IMR-90 (cell line): ENCODE data around the gene CDC45. TPM values are rescaled to one million over a fixed set of nuclear protein-coding genes. Genes with fewer than 3 reads are reported as not detected.

Source experiments
- ATAC-seq: fragments of 200-7000 bp; cut with Tn5 transposase; 2 replicates; pipeline ENCODE4 v1.9.1; 2020; ENCODE audit warnings: low read depth, mild to moderate bottlenecking, moderate library complexity
- BruUV-seq: library from RNA; stranded (reverse); fragments of 400-500 nt; replicated peaks from 2 replicates; lab custom pipeline; 2021; lab: Mats Ljungman, UMichigan
- CTCF ChIA-PET: fragments of 300-600 bp; formaldehyde crosslinking; extraction: SDS; loops from one replicate; lab custom pipeline; 2021; ENCODE audit warnings: antibody characterized with exemption; lab: Yijun Ruan, JAX
- POLR2A ChIA-PET: fragments of 300-600 bp; sonication (Branson Sonifier 250); formaldehyde crosslinking; loops from one replicate; lab custom pipeline; 2022; ENCODE audit warnings: antibody characterized with exemption; ENCODE audit not compliant: unreplicated experiment; lab: Charles Lee
- DNase-seq: peaks from one replicate; pipeline ENCODE4 v3.0.0; 2013
- H2AFZ ChIP-seq: replicated peaks from 2 replicates; pipeline ENCODE3; 2013; ENCODE audit warnings: low read length, mild to moderate bottlenecking; ENCODE audit not compliant: poor library complexity
- H2AK5ac ChIP-seq: 2 replicates; pipeline ENCODE4 v1.6.1; 2013; ENCODE audit warnings: low read depth, low read length, inconsistent platforms
- H2AK9ac ChIP-seq: replicated peaks from 2 replicates; pipeline ENCODE3; 2013; ENCODE audit warnings: mild to moderate bottlenecking, low read depth, low read length, moderate library complexity; ENCODE audit not compliant: poor library complexity
- H2BK120ac ChIP-seq: 2 replicates; pipeline ENCODE4 v1.6.1; 2013; ENCODE audit warnings: low read depth, low read length, inconsistent platforms
- H2BK15ac ChIP-seq: 3 replicates; pipeline ENCODE4 v1.6.1; 2013; ENCODE audit warnings: low read depth, low read length, inconsistent platforms
- H2BK20ac ChIP-seq: 2 replicates; pipeline ENCODE4 v1.6.1; 2013; ENCODE audit warnings: low read depth, mild to moderate bottlenecking, inconsistent platforms, low read length, moderate library complexity
- H2BK5ac ChIP-seq: 2 replicates; pipeline ENCODE4 v1.6.1; 2013; ENCODE audit warnings: mild to moderate bottlenecking, low read depth, low read length, inconsistent platforms; ENCODE audit not compliant: poor library complexity, severe bottlenecking
- H3K14ac ChIP-seq: replicated peaks from 2 replicates; pipeline ENCODE4 v1.6.1; 2013; ENCODE audit warnings: low read depth, low read length, inconsistent platforms
- H3K18ac ChIP-seq: 2 replicates; pipeline ENCODE4 v1.6.1; 2013; ENCODE audit warnings: low read depth, low read length, control low read depth
- H3K23ac ChIP-seq: 2 replicates; pipeline ENCODE4 v1.6.1; 2013; ENCODE audit warnings: low read depth, low read length, inconsistent platforms
- H3K27ac ChIP-seq: 2 replicates; pipeline ENCODE4 v1.5.1; 2013; ENCODE audit warnings: mild to moderate bottlenecking, control low read depth, low read length; ENCODE audit not compliant: insufficient read depth
- H3K27me3 ChIP-seq: 2 replicates; pipeline ENCODE4 v1.6.1; 2013; ENCODE audit warnings: low read length; ENCODE audit not compliant: control insufficient read depth, insufficient read depth
- H3K36me3 ChIP-seq: 2 replicates; pipeline ENCODE4 v1.6.1; 2013; ENCODE audit warnings: low read length, mixed read lengths; ENCODE audit not compliant: control insufficient read depth, insufficient read depth
- H3K4ac ChIP-seq: 2 replicates; pipeline ENCODE4 v1.6.1; 2013; ENCODE audit warnings: low read depth, low read length, inconsistent platforms
- H3K4me1 ChIP-seq: 2 replicates; pipeline ENCODE4 v1.6.1; 2013; ENCODE audit warnings: low read length, mixed read lengths; ENCODE audit not compliant: control insufficient read depth, insufficient read depth
- H3K4me2 ChIP-seq: 2 replicates; pipeline ENCODE4 v1.6.1; 2013; ENCODE audit warnings: low read depth, mild to moderate bottlenecking, control low read depth, low read length, moderate library complexity
- H3K4me3 ChIP-seq: 2 replicates; pipeline ENCODE4 v1.5.1; 2013; ENCODE audit warnings: low read depth, mild to moderate bottlenecking, control low read depth, low read length, moderate library complexity; ENCODE audit not compliant: insufficient read depth
- H3K56ac ChIP-seq: 2 replicates; pipeline ENCODE4 v1.6.1; 2013; ENCODE audit warnings: low read length, inconsistent platforms; ENCODE audit not compliant: insufficient read depth; ENCODE audit errors: extremely low read depth
- H3K79me1 ChIP-seq, 2 experiments: 2 replicates each; pipeline ENCODE4 v1.6.1; 2013; ENCODE audit warnings: low read length in 2 of 2, inconsistent platforms in 1 of 2, low read depth in 1 of 2
- H3K9ac ChIP-seq: 2 replicates; pipeline ENCODE4 v1.6.1; 2013; ENCODE audit warnings: low read depth, low read length, control low read depth
- H3K9me1 ChIP-seq: 2 replicates; pipeline ENCODE4 v1.6.1; 2013; ENCODE audit warnings: low read length, inconsistent platforms; ENCODE audit not compliant: insufficient read depth
- H3K9me3 ChIP-seq: 2 replicates; pipeline ENCODE4 v1.6.1; 2013; ENCODE audit warnings: low read length; ENCODE audit not compliant: control insufficient read depth, insufficient read depth
- H4K20me1 ChIP-seq: 2 replicates; pipeline ENCODE4 v1.6.1; 2013; ENCODE audit warnings: low read length, inconsistent platforms; ENCODE audit not compliant: insufficient read depth
- H4K5ac ChIP-seq: 2 replicates; pipeline ENCODE4 v1.6.1; 2013; ENCODE audit warnings: mild to moderate bottlenecking, low read depth, low read length, control low read depth
- H4K8ac ChIP-seq, 2 experiments: 2 replicates each; pipeline ENCODE4 v1.6.1; 2013; ENCODE audit warnings: low read depth in 2 of 2, low read length in 2 of 2, control low read depth in 1 of 2, inconsistent platforms in 1 of 2
- H4K91ac ChIP-seq: 2 replicates; pipeline ENCODE4 v1.6.1; 2013; ENCODE audit warnings: low read depth, low read length, inconsistent platforms; ENCODE audit not compliant: insufficient read depth
- CEBPB ChIP-seq: IDR thresholded peaks from 2 replicates; pipeline ENCODE4 v1.6.1; 2012; ENCODE audit warnings: low read depth, low read length, improper control_type of control experiment
- CHD1 ChIP-seq: IDR thresholded peaks from 2 replicates; pipeline ENCODE4 v1.6.1; 2012; ENCODE audit warnings: low read depth, low read length, improper control_type of control experiment
- FOS ChIP-seq: fragments of 150-350 bp; IDR thresholded peaks from 2 replicates; pipeline ENCODE4 v1.6.1; 2016; ENCODE audit warnings: low read depth, low read length
- MAFK ChIP-seq: IDR thresholded peaks from 2 replicates; pipeline ENCODE4 v1.6.1; 2012; ENCODE audit warnings: low read depth, low read length, improper control_type of control experiment
- MXI1 ChIP-seq: IDR thresholded peaks from 2 replicates; pipeline ENCODE4 v1.6.1; 2012; ENCODE audit warnings: low read depth, mild to moderate bottlenecking, low read length, moderate library complexity, borderline replicate concordance
- NFE2L2 ChIP-seq: fragments of 150-350 bp; IDR thresholded peaks from 2 replicates; pipeline ENCODE4 v1.6.1; 2016; ENCODE audit warnings: low read depth, mild to moderate bottlenecking, low read length
- POLR2A ChIP-seq: IDR thresholded peaks from 2 replicates; pipeline ENCODE4 v1.6.1; 2012; ENCODE audit warnings: mild to moderate bottlenecking, low read depth, low read length
- RAD21 ChIP-seq: IDR thresholded peaks from 2 replicates; pipeline ENCODE4 v1.6.1; 2012; ENCODE audit warnings: low read length, improper control_type of control experiment
- RCOR1 ChIP-seq: IDR thresholded peaks from 2 replicates; pipeline ENCODE4 v1.6.1; 2012; ENCODE audit warnings: mild to moderate bottlenecking, low read length, improper control_type of control experiment; ENCODE audit not compliant: insufficient replicate concordance
- RFX5 ChIP-seq: IDR thresholded peaks from 2 replicates; pipeline ENCODE4 v1.8.0; 2012; ENCODE audit warnings: low read depth, mild to moderate bottlenecking, low read length, moderate library complexity
- SMC3 ChIP-seq: fragments of 150-350 bp; IDR thresholded peaks from 2 replicates; pipeline ENCODE4 v1.6.1; 2016; ENCODE audit warnings: low read depth, mild to moderate bottlenecking, antibody characterized with exemption, low read length, moderate library complexity
- WGBS, 2 experiments: methylation state at CpG; one replicate each; pipeline versions ENCODE4 v1.1.5 to v1.1.7; 2013; ENCODE audit warnings: missing lambda C conversion rate in 2 of 2; ENCODE audit not compliant: insufficient read length in 1 of 2; ENCODE audit errors: extremely low coverage in 2 of 2; 5-methylcytosine and 5-hydroxymethylcytosine counted together
- dilution Hi-C: fragments of 300-500 bp; cut with HindIII; formaldehyde crosslinking; loops from one replicate; pipeline ENCODE4 v1.14.3; 2018; ENCODE audit warnings: low sequenced_read_pairs; ENCODE audit not compliant: unreplicated experiment
- in situ Hi-C: fragments of 300-500 bp; cut with MboI; formaldehyde crosslinking; loops from 3 replicates; pipeline ENCODE4 v1.14.3; 2019; ENCODE audit warnings: low sequenced_read_pairs, inconsistent platforms, mixed read lengths
- intact Hi-C: fragments of 100-400 bp; cut with micrococcal nuclease; formaldehyde crosslinking; loops from 2 replicates; pipeline ENCODE4 v1.10.0; 2022
- polyA plus RNA-seq, 3 experiments: library from polyadenylated mRNA; depleted of rRNA; stranded (reverse); fragments of >200 nt; gene quantifications; 2 replicates each; pipeline ENCODE4 v1.2.3, GENCODE V29; 2012; ENCODE audit warnings: low replicate concordance in 1 of 3
- total RNA-seq: library from RNA; depleted of rRNA; stranded (reverse); fragments of >200 nt; gene quantifications from 2 replicates; pipeline ENCODE4 v1.2.3, GENCODE V29; 2012
- TF ChIP-seq, protein P1 (sequence below): fragments of 150-350 bp; IDR thresholded peaks from 2 replicates; pipeline ENCODE4 v1.6.1; 2016; ENCODE audit warnings: low read depth, mild to moderate bottlenecking, low read length, moderate library complexity, borderline replicate concordance
- TF ChIP-seq, protein P2 (sequence below): conservative IDR thresholded peaks from 2 replicates; pipeline ENCODE4 v1.5.1; 2012; ENCODE audit warnings: mild to moderate bottlenecking, low read depth, low read length, improper control_type of control experiment
- TF ChIP-seq, protein P3 (sequence below): fragments of 150-350 bp; IDR thresholded peaks from 2 replicates; pipeline ENCODE4 v1.6.1; 2017; ENCODE audit warnings: mild to moderate bottlenecking, antibody characterized with exemption, low read length, low read depth

CDC45 gene
- total and polyA plus RNA-seq, 2 of the 4 experiments (the other 2 are of a cell fraction) = 22.7 to 44.6 TPM

DNA sequence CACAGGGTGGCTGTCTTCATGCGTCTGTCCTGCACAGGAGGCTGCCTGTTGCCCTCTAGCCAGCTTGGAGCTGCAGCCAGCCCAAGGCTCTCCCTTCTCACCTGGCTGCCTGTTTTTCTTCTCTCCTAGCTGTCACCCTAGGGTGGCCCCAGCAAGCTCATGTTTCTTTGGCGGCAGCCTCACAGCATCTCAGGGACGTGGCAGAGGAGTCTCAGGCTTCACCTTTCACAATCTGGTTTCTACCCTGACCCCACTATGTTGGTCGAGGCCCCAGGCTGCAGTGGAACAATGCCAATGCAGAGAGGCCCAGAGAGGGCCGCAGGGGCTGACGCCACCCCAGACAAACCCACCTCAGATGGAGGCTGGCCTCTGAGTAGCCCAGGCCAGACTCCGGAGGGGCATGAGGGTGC lies 47.0 kb downstream of the CDC45 start:
- ATAC-seq = no peak
- H2BK20ac ChIP-seq = no peak overlapping the region
- H2BK120ac ChIP-seq = no peak overlapping the region
- intact Hi-C loops (no loop called here), in situ Hi-C loops (no loop called here), dilution Hi-C loops (no loop called here)
- no peak overlapping the region for H3K27ac ChIP-seq
- no peak overlapping the region for H2AK5ac ChIP-seq
- ChIA-PET POLR2A (no interaction called here), CTCF (no interaction called here)
- H2BK15ac ChIP-seq = no peak overlapping the region
- H3K36me3 ChIP-seq = no peaks in the 10 kb centered on the region
- peaks cover 4% of the 10 kb centered on the region; the same call in 1 of the 2 replicates for H4K20me1 ChIP-seq
- no peak overlapping the region for H3K4me3 ChIP-seq
- peaks cover 19% of the 10 kb centered on the region for H3K27me3 ChIP-seq
- H2AFZ ChIP-seq = no peak overlapping the region
- H3K56ac ChIP-seq = no peak overlapping the region
- 100% methylated on average over 1 of the region's 7 CpGs; no CpG with 5 or more reads in 1 of the 2 experiments for whole genome bisulfite sequencing, 2 experiments
- H2BK5ac ChIP-seq = no peak overlapping the region
- H3K4ac ChIP-seq = no peak overlapping the region
- TF ChIP-seq MAFK = no peak
- no peak for TF ChIP-seq MXI1
- TF ChIP-seq, protein P1, sequence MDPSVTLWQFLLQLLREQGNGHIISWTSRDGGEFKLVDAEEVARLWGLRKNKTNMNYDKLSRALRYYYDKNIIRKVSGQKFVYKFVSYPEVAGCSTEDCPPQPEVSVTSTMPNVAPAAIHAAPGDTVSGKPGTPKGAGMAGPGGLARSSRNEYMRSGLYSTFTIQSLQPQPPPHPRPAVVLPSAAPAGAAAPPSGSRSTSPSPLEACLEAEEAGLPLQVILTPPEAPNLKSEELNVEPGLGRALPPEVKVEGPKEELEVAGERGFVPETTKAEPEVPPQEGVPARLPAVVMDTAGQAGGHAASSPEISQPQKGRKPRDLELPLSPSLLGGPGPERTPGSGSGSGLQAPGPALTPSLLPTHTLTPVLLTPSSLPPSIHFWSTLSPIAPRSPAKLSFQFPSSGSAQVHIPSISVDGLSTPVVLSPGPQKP = no peak
- no peak for TF ChIP-seq NFE2L2
- TF ChIP-seq RFX5 = no peak
- TF ChIP-seq RAD21 = no peak
- no peak for TF ChIP-seq FOS
- TF ChIP-seq, protein P2, sequence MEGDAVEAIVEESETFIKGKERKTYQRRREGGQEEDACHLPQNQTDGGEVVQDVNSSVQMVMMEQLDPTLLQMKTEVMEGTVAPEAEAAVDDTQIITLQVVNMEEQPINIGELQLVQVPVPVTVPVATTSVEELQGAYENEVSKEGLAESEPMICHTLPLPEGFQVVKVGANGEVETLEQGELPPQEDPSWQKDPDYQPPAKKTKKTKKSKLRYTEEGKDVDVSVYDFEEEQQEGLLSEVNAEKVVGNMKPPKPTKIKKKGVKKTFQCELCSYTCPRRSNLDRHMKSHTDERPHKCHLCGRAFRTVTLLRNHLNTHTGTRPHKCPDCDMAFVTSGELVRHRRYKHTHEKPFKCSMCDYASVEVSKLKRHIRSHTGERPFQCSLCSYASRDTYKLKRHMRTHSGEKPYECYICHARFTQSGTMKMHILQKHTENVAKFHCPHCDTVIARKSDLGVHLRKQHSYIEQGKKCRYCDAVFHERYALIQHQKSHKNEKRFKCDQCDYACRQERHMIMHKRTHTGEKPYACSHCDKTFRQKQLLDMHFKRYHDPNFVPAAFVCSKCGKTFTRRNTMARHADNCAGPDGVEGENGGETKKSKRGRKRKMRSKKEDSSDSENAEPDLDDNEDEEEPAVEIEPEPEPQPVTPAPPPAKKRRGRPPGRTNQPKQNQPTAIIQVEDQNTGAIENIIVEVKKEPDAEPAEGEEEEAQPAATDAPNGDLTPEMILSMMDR = no peak
- TF ChIP-seq RCOR1 = no peak
- no peak for TF ChIP-seq POLR2A
- no peak for TF ChIP-seq SMC3
- TF ChIP-seq CHD1 = no peak
- no peak for TF ChIP-seq CEBPB
- TF ChIP-seq, protein P3, sequence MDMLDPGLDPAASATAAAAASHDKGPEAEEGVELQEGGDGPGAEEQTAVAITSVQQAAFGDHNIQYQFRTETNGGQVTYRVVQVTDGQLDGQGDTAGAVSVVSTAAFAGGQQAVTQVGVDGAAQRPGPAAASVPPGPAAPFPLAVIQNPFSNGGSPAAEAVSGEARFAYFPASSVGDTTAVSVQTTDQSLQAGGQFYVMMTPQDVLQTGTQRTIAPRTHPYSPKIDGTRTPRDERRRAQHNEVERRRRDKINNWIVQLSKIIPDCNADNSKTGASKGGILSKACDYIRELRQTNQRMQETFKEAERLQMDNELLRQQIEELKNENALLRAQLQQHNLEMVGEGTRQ = no peak
- peak overlapping the region; percentile 42 for H2AK9ac ChIP-seq
- H4K5ac ChIP-seq = no peak overlapping the region
- no peak overlapping the region for H4K91ac ChIP-seq
- no peaks in the 10 kb centered on the region for H3K9me1 ChIP-seq
- H4K8ac ChIP-seq = no peak overlapping the region
- no peak overlapping the region for H3K18ac ChIP-seq
- no peak overlapping the region for H3K14ac ChIP-seq
- no peak for DNase-seq
- no peak overlapping the region for H3K9ac ChIP-seq
- H3K79me1 ChIP-seq = no peaks in the 10 kb centered on the region
- no TSS peak for BruUV-seq
- no peaks in the 10 kb centered on the region for H3K9me3 ChIP-seq
- no peaks in the 10 kb centered on the region; the same call in 1 of the 2 replicates for H3K4me1 ChIP-seq
- H3K23ac ChIP-seq = no peak overlapping the region
- H3K4me2 ChIP-seq = no peak overlapping the region
